GM12865 (cell line): ENCODE results near the gene SLC36A2.

ENCODE experiments used
- DNase-seq: peaks from one replicate; pipeline ENCODE4 v3.0.0; 2010; ENCODE audit warnings: low read depth
- H3K4me3 ChIP-seq: 2 replicates; pipeline ENCODE4 v1.5.1; 2011; ENCODE audit warnings: mild to moderate bottlenecking, low read depth, low read length, control low read depth
- TF ChIP-seq, protein P1 (sequence below): IDR thresholded peaks from 2 replicates; pipeline ENCODE4 v1.5.1; 2011; ENCODE audit warnings: low read length, control low read depth, low read depth, inconsistent platforms; ENCODE audit not compliant: insufficient read depth; ENCODE audit errors: missing control alignments

The SLC36A2 gene

DNA sequence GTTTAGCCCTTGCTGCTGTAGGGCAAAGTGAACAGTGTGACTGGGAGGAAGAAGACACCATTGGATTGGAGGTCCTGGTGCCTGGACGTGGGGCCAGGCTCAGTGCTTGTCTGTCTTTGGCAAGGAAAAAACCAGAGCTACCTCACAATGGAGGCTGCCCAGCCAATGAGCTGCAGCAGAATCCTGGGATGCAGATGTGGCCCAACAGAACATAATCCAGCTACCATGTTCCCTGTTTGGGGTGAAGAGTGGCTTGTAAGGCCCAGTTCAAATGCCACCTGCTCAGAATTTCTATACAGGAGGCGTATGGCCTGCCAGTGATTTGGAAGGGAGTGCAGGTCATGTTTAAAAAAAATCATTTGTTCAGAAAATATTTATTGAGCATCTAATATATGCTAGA lies 43.7 kb downstream of the SLC36A2 start, which contains the start of gene SLC36A3:
Gene SLC36A3 (minus strand): TSS at position 101 of the 400 bp plus-strand sequence. CDS start 412 bp downstream, outside the sequence.
- TF ChIP-seq, protein P1, sequence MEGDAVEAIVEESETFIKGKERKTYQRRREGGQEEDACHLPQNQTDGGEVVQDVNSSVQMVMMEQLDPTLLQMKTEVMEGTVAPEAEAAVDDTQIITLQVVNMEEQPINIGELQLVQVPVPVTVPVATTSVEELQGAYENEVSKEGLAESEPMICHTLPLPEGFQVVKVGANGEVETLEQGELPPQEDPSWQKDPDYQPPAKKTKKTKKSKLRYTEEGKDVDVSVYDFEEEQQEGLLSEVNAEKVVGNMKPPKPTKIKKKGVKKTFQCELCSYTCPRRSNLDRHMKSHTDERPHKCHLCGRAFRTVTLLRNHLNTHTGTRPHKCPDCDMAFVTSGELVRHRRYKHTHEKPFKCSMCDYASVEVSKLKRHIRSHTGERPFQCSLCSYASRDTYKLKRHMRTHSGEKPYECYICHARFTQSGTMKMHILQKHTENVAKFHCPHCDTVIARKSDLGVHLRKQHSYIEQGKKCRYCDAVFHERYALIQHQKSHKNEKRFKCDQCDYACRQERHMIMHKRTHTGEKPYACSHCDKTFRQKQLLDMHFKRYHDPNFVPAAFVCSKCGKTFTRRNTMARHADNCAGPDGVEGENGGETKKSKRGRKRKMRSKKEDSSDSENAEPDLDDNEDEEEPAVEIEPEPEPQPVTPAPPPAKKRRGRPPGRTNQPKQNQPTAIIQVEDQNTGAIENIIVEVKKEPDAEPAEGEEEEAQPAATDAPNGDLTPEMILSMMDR: no peak
- no peak within 1 kb of the TSS for H3K4me3 ChIP-seq
- DNase-seq: no peak

DNA sequence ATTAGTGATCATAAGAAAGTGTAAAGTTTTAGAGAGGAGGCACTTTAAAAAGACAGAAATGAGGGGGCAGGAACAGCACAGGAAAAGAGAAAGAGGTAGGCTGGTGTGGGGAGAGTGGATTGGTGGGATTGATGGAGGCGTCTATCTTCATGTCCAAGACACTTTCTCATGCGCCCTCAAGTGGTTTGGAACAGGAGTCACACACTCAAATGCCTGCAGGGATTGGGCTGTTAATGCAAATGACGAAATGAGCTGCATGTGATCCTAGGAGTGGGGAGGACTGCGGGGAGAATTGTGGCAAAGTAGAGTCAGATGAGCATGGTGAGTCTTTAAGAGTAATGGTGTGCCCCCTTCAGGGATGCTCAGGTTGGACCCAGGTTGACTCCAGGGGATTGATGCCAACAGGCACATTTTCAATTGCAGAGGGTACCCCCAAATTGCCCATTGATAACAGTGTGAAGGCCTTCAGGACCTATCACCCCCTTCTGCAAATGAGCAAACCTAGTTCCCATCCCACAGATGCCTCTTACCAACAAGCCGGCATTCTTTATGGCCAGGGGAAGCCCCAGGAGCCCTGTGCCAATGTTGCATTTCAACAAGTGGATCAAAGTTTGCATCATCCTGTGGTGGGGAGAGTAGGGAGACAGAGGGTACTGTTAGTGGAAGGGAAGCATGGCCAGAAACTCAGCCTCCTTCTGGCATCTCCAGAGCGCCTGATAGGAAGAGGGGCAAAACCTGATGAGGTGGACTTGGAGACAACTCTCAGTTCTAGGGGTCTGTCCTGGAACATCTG lies 49.1 kb downstream of the SLC36A2 start:
- TF ChIP-seq, protein P1: no peak

DNA sequence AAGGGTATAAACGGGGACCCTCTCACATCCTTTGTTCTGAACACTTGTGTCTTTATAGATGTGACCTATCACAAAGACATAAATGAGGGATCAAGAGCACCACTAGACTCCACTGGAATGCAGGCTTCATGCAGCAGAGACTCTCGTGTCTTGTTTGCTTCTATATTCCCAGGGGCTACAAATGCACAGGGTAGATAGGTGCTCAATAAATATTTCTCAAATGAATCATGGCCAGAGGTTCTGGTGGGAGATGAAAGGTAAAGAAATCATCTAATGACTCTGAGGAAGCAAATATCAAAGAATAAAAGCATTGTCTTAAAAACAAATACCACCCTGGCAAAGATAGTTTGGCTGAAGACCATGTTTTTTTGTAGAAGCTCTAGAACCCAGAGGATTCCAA lies 50.4 kb downstream of the SLC36A2 start:
- H3K4me3 ChIP-seq: no peak overlapping the region
- DNase-seq: no peak
- TF ChIP-seq, protein P1: no peak

More for the DNA sequence above, 49.1 kb downstream of the SLC36A2 start:
- no peak for DNase-seq
- H3K4me3 ChIP-seq: no peak overlapping the region

DNA sequence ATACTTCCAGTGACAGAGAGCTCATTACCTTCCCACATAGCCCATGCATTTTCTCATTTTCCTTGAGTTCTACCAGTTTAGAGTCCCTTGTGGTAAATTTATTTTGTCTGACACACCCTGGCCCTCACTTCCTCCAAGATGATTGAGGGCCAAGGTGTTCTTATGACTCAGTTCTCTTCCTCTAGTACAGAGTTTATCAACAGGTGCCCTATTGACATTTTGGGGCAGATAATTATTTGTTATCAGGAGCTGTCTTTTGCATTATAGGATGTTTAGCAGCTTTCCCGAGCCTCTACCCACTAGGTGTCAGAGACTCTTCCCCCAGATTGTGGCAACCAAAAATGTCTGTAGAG lies 50.9 kb downstream of the SLC36A2 start:
- TF ChIP-seq, protein P1: no peak
- no peak for DNase-seq
- H3K4me3 ChIP-seq: no peak overlapping the region

DNA sequence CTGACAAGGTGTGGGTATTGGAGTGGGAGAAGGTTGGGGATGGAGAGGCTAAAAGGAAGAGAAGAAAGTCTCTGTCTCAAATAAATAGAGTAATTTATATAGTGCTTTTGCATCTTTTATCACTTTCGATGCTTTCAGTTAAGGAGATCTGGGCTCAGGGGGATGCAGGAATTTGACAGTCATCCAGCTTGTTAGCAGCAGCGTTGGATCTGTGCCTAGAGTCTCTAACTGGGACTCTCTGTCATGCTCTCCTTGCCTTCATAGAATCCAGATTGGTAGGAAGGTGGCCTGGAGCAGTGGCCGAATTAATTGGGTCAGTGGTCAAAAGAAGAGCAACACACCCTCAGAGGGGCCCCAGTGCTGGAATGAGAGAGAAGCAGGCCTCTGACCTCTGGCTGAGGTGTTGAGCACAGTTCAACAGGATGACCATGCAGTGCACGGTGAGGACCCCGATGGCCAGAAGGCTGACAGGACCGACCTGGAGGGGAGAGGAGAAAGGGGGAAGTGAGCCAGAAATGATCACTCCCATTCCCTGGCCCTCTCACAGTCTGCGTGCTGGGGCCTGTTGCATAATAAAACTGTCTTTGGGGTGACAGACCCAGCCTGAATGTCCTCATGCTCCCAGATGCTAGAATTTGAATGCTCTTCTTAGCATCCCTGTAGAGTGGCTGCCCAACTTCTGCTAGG lies 51.4 kb downstream of the SLC36A2 start:
- no peak for DNase-seq
- TF ChIP-seq, protein P1: no peak
- H3K4me3 ChIP-seq: no peak overlapping the region

DNA sequence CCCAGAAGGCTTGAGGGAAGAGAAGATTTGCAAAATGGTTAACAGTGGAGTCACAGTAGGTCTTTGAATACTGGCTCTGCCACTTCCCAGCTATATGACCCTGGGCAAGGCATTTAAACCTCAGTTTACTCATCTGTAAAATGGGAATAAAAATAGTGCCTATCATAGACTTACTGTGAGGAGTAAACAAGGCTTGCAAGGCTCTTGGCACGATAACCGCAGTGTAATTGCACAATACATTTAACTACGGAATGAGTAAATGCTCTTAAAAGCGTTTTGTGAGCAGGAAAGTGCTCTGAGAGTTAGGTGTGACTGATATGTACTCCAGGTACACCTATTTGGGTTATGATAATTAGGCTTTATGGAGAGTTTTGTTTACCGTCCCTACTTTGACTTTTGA lies 52.2 kb downstream of the SLC36A2 start:
- TF ChIP-seq, protein P1: no peak
- no peak overlapping the region for H3K4me3 ChIP-seq
- no peak for DNase-seq
